ENCODE results near the gene CD276.

CD276 gene

GRCh38 chr15:73685981-73686380, 1.8 kb downstream of the CD276 start:
- WGBS (ENCODE audit: extremely low coverage, insufficient coverage, low lambda C conversion rate): no CpG with 5 or more reads among the region's 6 CpGs
- Histone ChIP-seq H4K5ac (ENCODE audit: low read length) (no peak overlapping the region), H3K23ac (ENCODE audit: low read length) (no peak overlapping the region), H3K4me2 (ENCODE audit: low read length) (peak overlapping the region; percentile 46), H3K27me3 (ENCODE audit: insufficient read depth, low read length, poor library complexity) (no peaks in the 10 kb centered on the region), H3K27ac (ENCODE audit: low read depth, low read length) (no peak overlapping the region), H2BK15ac (replicated peaks; ENCODE audit: low read depth) (no peak overlapping the region), H3K79me2 (ENCODE audit: control insufficient read depth, insufficient read depth, low read length) (peaks cover 53% of the 10 kb centered on the region), H3K36me3 (ENCODE audit: control insufficient read depth, insufficient read depth, low read length) (no peaks in the 10 kb centered on the region), H4K8ac (ENCODE audit: low read depth, low read length) (no peak overlapping the region), H2BK5ac (ENCODE audit: low read length) (no peak overlapping the region), H3K9ac (ENCODE audit: low read length) (peak overlapping the region; percentile 84), H3K79me1 (ENCODE audit: low read length) (peaks cover 34% of the 10 kb centered on the region), H2BK120ac (ENCODE audit: low read depth, low read length) (no peak overlapping the region), H3K56ac (ENCODE audit: low read length) (peak overlapping the region; percentile 73), H2AK5ac (ENCODE audit: low read length) (no peak overlapping the region), H3K4me1 (ENCODE audit: control insufficient read depth, low read depth, low read length) (peaks cover 8% of the 10 kb centered on the region), H3K4me3 (ENCODE audit: low read length) (no peak overlapping the region), H3K4ac (ENCODE audit: low read depth, low read length) (no peak overlapping the region), H3K18ac (ENCODE audit: low read length) (no peak overlapping the region)
- DNase-seq: no peak

GRCh38 chr15:73686781-73687256, 2.6 kb downstream of the CD276 start:
- no peak overlapping the region for H3K23ac ChIP-seq (ENCODE audit: low read length)
- peak; percentile 49 for DNase-seq
- no peaks in the 10 kb centered on the region for H3K36me3 ChIP-seq (ENCODE audit: control insufficient read depth, insufficient read depth, low read length)
- no peak overlapping the region for H3K4ac ChIP-seq (ENCODE audit: low read depth, low read length)
- H2BK120ac ChIP-seq (ENCODE audit: low read depth, low read length): no peak overlapping the region
- H3K4me3 ChIP-seq (ENCODE audit: low read length): no peak overlapping the region
- no peak overlapping the region for H3K4me2 ChIP-seq (ENCODE audit: low read length)
- no peak overlapping the region for H3K18ac ChIP-seq (ENCODE audit: low read length)
- no peak overlapping the region for H3K27ac ChIP-seq (ENCODE audit: low read depth, low read length)
- no peak overlapping the region for H2AK5ac ChIP-seq (ENCODE audit: low read length)
- peaks cover 14% of the 10 kb centered on the region for H3K4me1 ChIP-seq (ENCODE audit: control insufficient read depth, low read depth, low read length)
- H3K79me1 ChIP-seq (ENCODE audit: low read length): peaks cover 38% of the 10 kb centered on the region
- no peak overlapping the region for H3K9ac ChIP-seq (ENCODE audit: low read length)
- peaks cover 56% of the 10 kb centered on the region for H3K79me2 ChIP-seq (ENCODE audit: control insufficient read depth, insufficient read depth, low read length)
- H3K56ac ChIP-seq (ENCODE audit: low read length): peak overlapping the region; percentile 12
- H4K8ac ChIP-seq (ENCODE audit: low read depth, low read length): no peak overlapping the region
- no peaks in the 10 kb centered on the region for H3K27me3 ChIP-seq (ENCODE audit: insufficient read depth, low read length, poor library complexity)
- H4K5ac ChIP-seq (ENCODE audit: low read length): no peak overlapping the region
- WGBS (ENCODE audit: extremely low coverage, insufficient coverage, low lambda C conversion rate): no CpG with 5 or more reads among the region's 4 CpGs
- no peak overlapping the region for H2BK15ac ChIP-seq (replicated peaks; ENCODE audit: low read depth)
- H2BK5ac ChIP-seq (ENCODE audit: low read length): no peak overlapping the region

DNA sequence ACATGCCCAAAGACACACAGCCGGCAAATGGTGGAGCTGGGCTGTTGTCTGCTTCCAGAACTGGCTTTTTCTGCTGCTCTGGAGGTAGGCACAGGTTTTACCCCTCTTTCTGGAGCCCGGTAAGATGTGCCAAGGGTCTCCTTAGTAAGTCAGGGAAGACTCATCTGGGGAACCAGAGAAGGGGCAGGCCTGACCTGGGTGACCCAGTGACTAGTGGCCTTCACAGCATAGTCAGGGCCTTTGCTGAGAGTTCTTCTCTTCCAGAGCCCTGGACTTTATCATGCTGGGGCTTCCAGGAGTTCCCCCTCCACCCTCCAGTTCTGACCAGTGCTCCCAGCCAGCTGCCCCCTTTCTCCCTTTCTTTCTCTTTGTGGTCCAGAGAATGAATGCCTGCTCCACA, 3.2 kb downstream of the CD276 start:
- Histone ChIP-seq H3K79me1 (ENCODE audit: low read length) (peaks cover 40% of the 10 kb centered on the region), H3K4me3 (ENCODE audit: low read length) (no peak overlapping the region), H2BK120ac (ENCODE audit: low read depth, low read length) (no peak overlapping the region), H3K4ac (ENCODE audit: low read depth, low read length) (no peak overlapping the region), H2AK5ac (ENCODE audit: low read length) (no peak overlapping the region), H4K8ac (ENCODE audit: low read depth, low read length) (no peak overlapping the region), H3K27me3 (ENCODE audit: insufficient read depth, low read length, poor library complexity) (no peaks in the 10 kb centered on the region), H3K18ac (ENCODE audit: low read length) (no peak overlapping the region), H4K5ac (ENCODE audit: low read length) (no peak overlapping the region), H3K4me2 (ENCODE audit: low read length) (no peak overlapping the region), H3K4me1 (ENCODE audit: control insufficient read depth, low read depth, low read length) (peaks cover 16% of the 10 kb centered on the region), H2BK15ac (replicated peaks; ENCODE audit: low read depth) (no peak overlapping the region), H3K23ac (ENCODE audit: low read length) (no peak overlapping the region), H3K56ac (ENCODE audit: low read length) (no peak overlapping the region), H3K79me2 (ENCODE audit: control insufficient read depth, insufficient read depth, low read length) (peaks cover 59% of the 10 kb centered on the region), H3K27ac (ENCODE audit: low read depth, low read length) (no peak overlapping the region), H3K36me3 (ENCODE audit: control insufficient read depth, insufficient read depth, low read length) (no peaks in the 10 kb centered on the region), H2BK5ac (ENCODE audit: low read length) (no peak overlapping the region), H3K9ac (ENCODE audit: low read length) (no peak overlapping the region)
- no CpG with 5 or more reads among the region's 2 CpGs for WGBS (ENCODE audit: extremely low coverage, insufficient coverage, low lambda C conversion rate)
- DNase-seq: no peak

DNA sequence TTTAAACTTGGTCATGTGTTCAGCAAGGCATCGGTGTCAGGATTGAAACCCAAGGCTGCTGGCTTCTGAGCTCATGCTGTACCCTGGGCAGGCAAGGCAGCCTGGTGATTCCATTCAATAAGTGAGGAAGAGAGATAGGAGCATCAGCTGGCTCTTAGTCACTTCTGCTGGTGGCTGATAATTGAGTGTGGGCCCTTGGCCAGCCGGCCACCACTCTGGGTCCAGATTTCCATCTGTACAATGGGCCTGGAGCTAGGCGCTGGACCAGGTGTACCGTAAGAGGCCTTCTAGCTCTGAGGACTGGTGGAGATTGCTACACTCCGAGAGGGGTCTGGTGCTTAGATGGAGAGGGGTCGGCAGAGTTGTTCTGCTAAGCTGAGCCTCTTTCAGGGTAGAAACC, 4.3 kb downstream of the CD276 start:
- Histone ChIP-seq H2BK15ac (replicated peaks; ENCODE audit: low read depth) (no peak overlapping the region), H2AK5ac (ENCODE audit: low read length) (no peak overlapping the region), H3K4me2 (ENCODE audit: low read length) (no peak overlapping the region), H3K79me2 (ENCODE audit: control insufficient read depth, insufficient read depth, low read length) (peaks cover 68% of the 10 kb centered on the region), H4K8ac (ENCODE audit: low read depth, low read length) (no peak overlapping the region), H3K4ac (ENCODE audit: low read depth, low read length) (no peak overlapping the region), H4K5ac (ENCODE audit: low read length) (no peak overlapping the region), H3K9ac (ENCODE audit: low read length) (no peak overlapping the region), H3K4me3 (ENCODE audit: low read length) (no peak overlapping the region), H3K27ac (ENCODE audit: low read depth, low read length) (no peak overlapping the region), H3K23ac (ENCODE audit: low read length) (no peak overlapping the region), H3K36me3 (ENCODE audit: control insufficient read depth, insufficient read depth, low read length) (no peaks in the 10 kb centered on the region), H3K56ac (ENCODE audit: low read length) (no peak overlapping the region), H3K18ac (ENCODE audit: low read length) (no peak overlapping the region), H2BK120ac (ENCODE audit: low read depth, low read length) (no peak overlapping the region), H3K4me1 (ENCODE audit: control insufficient read depth, low read depth, low read length) (peaks cover 16% of the 10 kb centered on the region), H3K27me3 (ENCODE audit: insufficient read depth, low read length, poor library complexity) (no peaks in the 10 kb centered on the region), H2BK5ac (ENCODE audit: low read length) (no peak overlapping the region), H3K79me1 (ENCODE audit: low read length) (peaks cover 46% of the 10 kb centered on the region)
- DNase-seq: no peak
- WGBS (ENCODE audit: extremely low coverage, insufficient coverage, low lambda C conversion rate): no CpG with 5 or more reads among the region's 6 CpGs

GRCh38 chr15:73691396-73691795, 7.2 kb downstream of the CD276 start:
- H3K79me2 ChIP-seq (ENCODE audit: control insufficient read depth, insufficient read depth, low read length): peaks cover 79% of the 10 kb centered on the region
- peak overlapping the region; percentile 27 for H2AK5ac ChIP-seq (ENCODE audit: low read length)
- H3K4me2 ChIP-seq (ENCODE audit: low read length): no peak overlapping the region
- no peaks in the 10 kb centered on the region for H3K27me3 ChIP-seq (ENCODE audit: insufficient read depth, low read length, poor library complexity)
- no peak overlapping the region for H3K23ac ChIP-seq (ENCODE audit: low read length)
- no peak overlapping the region for H4K8ac ChIP-seq (ENCODE audit: low read depth, low read length)
- no peak overlapping the region for H2BK15ac ChIP-seq (replicated peaks; ENCODE audit: low read depth)
- H3K9ac ChIP-seq (ENCODE audit: low read length): peak overlapping the region; percentile 40
- H3K27ac ChIP-seq (ENCODE audit: low read depth, low read length): no peak overlapping the region
- no peak overlapping the region for H3K18ac ChIP-seq (ENCODE audit: low read length)
- peaks cover 7% of the 10 kb centered on the region for H3K4me1 ChIP-seq (ENCODE audit: control insufficient read depth, low read depth, low read length)
- H3K4ac ChIP-seq (ENCODE audit: low read depth, low read length): no peak overlapping the region
- H3K36me3 ChIP-seq (ENCODE audit: control insufficient read depth, insufficient read depth, low read length): no peaks in the 10 kb centered on the region
- no peak overlapping the region for H4K5ac ChIP-seq (ENCODE audit: low read length)
- peaks cover 66% of the 10 kb centered on the region for H3K79me1 ChIP-seq (ENCODE audit: low read length)
- WGBS (ENCODE audit: extremely low coverage, insufficient coverage, low lambda C conversion rate): no CpG with 5 or more reads among the region's 6 CpGs
- no peak overlapping the region for H2BK120ac ChIP-seq (ENCODE audit: low read depth, low read length)
- H3K56ac ChIP-seq (ENCODE audit: low read length): peak overlapping the region; percentile 58
- DNase-seq: peak; percentile 94
- no peak overlapping the region for H2BK5ac ChIP-seq (ENCODE audit: low read length)
- no peak overlapping the region for H3K4me3 ChIP-seq (ENCODE audit: low read length)

DNA sequence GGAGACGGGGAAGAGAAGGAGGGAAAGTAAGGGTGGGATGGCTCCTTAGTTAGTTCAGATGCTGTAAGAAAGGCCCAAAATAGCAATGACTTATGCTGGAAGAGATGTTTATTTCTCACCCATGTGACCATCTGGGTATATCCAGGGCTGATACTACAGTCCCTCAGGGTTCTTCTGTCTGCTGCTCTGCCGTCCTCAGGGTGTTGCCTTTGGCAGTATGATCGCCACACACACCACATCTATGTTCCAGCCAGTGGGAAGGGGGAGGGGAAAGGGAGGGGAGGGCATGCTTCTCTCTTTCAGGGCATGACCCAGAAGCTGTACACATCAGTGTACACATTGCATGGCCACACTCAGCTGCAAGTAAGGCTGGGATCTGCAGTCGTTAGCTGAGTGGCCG, 10.2 kb downstream of the CD276 start:
- H3K4ac ChIP-seq (ENCODE audit: low read depth, low read length): no peak overlapping the region
- H3K79me1 ChIP-seq (ENCODE audit: low read length): peaks cover 43% of the 10 kb centered on the region
- no peak overlapping the region for H4K5ac ChIP-seq (ENCODE audit: low read length)
- H2AK5ac ChIP-seq (ENCODE audit: low read length): no peak overlapping the region
- no peak overlapping the region for H3K27ac ChIP-seq (ENCODE audit: low read depth, low read length)
- no peak for DNase-seq
- no peak overlapping the region for H3K18ac ChIP-seq (ENCODE audit: low read length)
- WGBS (ENCODE audit: extremely low coverage, insufficient coverage, low lambda C conversion rate): no CpG with 5 or more reads among the region's 5 CpGs
- no peak overlapping the region for H3K4me3 ChIP-seq (ENCODE audit: low read length)
- H3K4me1 ChIP-seq (ENCODE audit: control insufficient read depth, low read depth, low read length): peaks cover 10% of the 10 kb centered on the region
- no peaks in the 10 kb centered on the region for H3K36me3 ChIP-seq (ENCODE audit: control insufficient read depth, insufficient read depth, low read length)
- H3K4me2 ChIP-seq (ENCODE audit: low read length): no peak overlapping the region
- no peak overlapping the region for H4K8ac ChIP-seq (ENCODE audit: low read depth, low read length)
- H3K27me3 ChIP-seq (ENCODE audit: insufficient read depth, low read length, poor library complexity): no peaks in the 10 kb centered on the region
- no peak overlapping the region for H3K9ac ChIP-seq (ENCODE audit: low read length)
- H3K56ac ChIP-seq (ENCODE audit: low read length): no peak overlapping the region
- no peak overlapping the region for H2BK120ac ChIP-seq (ENCODE audit: low read depth, low read length)
- H3K23ac ChIP-seq (ENCODE audit: low read length): no peak overlapping the region
- H2BK15ac ChIP-seq (replicated peaks; ENCODE audit: low read depth): no peak overlapping the region
- peaks cover 54% of the 10 kb centered on the region for H3K79me2 ChIP-seq (ENCODE audit: control insufficient read depth, insufficient read depth, low read length)
- H2BK5ac ChIP-seq (ENCODE audit: low read length): no peak overlapping the region
